Measurements from ENCODE around the gene C6orf136.

- TF ChIP-seq CTCF (IDR thresholded peaks at IDR 0.05; ENCODE audit: low read depth, low read length) (no peak), EZH2phosphoT487 (IDR thresholded peaks at IDR 0.05; ENCODE audit: low read depth) (no peak)
These were observed 45.5 kb upstream of the C6orf136 start for GRCh38 chr6:30601436-30601814.

Data from OCI-LY3 (cell line).